ENCODE measurements around the gene LMAN2L.

DNA sequence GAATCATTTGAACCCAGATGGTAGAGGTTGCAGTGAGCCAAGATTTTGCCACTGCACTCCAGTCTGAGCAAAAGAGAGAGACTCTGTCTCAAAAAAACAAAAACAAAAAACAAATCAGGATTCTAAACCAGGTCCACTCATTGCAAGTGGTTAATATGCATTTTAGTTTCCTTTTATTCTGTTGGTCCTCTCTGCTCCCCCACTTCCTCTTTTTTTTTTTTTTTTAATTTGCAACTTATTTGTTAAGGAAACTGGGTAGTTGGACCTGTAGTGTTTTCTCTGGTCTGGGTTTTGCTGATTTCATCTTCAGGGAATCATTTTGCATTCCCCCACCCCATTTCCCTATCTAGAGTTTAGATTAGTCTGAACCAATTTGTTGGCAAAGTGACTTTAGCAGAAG, 83.3 kb downstream of the LMAN2L start:
- TF ChIP-seq, protein P1, sequence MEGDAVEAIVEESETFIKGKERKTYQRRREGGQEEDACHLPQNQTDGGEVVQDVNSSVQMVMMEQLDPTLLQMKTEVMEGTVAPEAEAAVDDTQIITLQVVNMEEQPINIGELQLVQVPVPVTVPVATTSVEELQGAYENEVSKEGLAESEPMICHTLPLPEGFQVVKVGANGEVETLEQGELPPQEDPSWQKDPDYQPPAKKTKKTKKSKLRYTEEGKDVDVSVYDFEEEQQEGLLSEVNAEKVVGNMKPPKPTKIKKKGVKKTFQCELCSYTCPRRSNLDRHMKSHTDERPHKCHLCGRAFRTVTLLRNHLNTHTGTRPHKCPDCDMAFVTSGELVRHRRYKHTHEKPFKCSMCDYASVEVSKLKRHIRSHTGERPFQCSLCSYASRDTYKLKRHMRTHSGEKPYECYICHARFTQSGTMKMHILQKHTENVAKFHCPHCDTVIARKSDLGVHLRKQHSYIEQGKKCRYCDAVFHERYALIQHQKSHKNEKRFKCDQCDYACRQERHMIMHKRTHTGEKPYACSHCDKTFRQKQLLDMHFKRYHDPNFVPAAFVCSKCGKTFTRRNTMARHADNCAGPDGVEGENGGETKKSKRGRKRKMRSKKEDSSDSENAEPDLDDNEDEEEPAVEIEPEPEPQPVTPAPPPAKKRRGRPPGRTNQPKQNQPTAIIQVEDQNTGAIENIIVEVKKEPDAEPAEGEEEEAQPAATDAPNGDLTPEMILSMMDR (IDR thresholded peaks at IDR 0.05; ENCODE audit: borderline replicate concordance, extremely low read depth, low read length, poor library complexity, severe bottlenecking), result no peak
- no peak for TF ChIP-seq EZH2 (IDR thresholded peaks at IDR 0.05; ENCODE audit: borderline replicate concordance, low read depth, low read length, severe bottlenecking)
